Panc1 (cell line): ENCODE results near the gene ACSM6.

ENCODE experiments used
- POLR2AphosphoS5 ChIP-seq: IDR thresholded peaks from 2 replicates; pipeline ENCODE4 v1.6.1; 2012; ENCODE audit warnings: mild to moderate bottlenecking, low read depth, low read length, moderate library complexity
- SIN3A ChIP-seq: IDR thresholded peaks from 2 replicates; pipeline ENCODE4 v1.6.1; 2012; ENCODE audit warnings: low read depth, mild to moderate bottlenecking, low read length, moderate library complexity, borderline replicate concordance; ENCODE audit not compliant: insufficient read depth
- TCF7L2 ChIP-seq: IDR thresholded peaks from 2 replicates; pipeline ENCODE4 v1.6.1; 2011; ENCODE audit warnings: mild to moderate bottlenecking, low read depth, low read length, inconsistent platforms
- TF ChIP-seq, protein P1 (sequence below): fragments of 450-650 bp; IDR thresholded peaks from 2 replicates; pipeline ENCODE4 v1.5.1; 2017; ENCODE audit warnings: mild to moderate bottlenecking
- TF ChIP-seq, protein P2 (sequence below), 2 experiments: IDR thresholded peaks; 2 replicates each; pipeline ENCODE4 v1.6.1; 2011 to 2012; ENCODE audit warnings: low read depth in 2 of 2, control low read depth in 1 of 2, low read length in 1 of 2, mild to moderate bottlenecking in 1 of 2, moderate library complexity in 1 of 2; ENCODE audit not compliant: insufficient read depth in 1 of 2

DNA sequence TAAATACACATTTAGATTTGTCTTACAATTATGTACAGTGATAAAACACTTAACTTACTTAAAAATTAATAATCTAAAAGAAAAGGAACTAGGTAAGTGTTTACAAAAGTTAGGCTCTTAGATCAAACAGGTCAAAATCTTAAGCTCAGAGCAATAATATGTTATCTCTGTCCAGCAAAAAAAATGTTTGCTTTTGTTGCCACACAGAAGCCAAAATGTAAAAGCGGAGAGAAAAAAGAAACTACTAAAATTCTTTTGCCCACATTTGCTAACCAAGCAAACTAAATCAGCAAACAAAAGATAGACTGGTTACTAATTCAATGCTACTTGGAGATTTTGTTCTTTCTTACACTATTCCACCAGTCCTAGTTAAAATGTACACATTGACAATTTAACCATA lies 15.2 kb upstream of the ACSM6 start:
- TF ChIP-seq, protein P1, sequence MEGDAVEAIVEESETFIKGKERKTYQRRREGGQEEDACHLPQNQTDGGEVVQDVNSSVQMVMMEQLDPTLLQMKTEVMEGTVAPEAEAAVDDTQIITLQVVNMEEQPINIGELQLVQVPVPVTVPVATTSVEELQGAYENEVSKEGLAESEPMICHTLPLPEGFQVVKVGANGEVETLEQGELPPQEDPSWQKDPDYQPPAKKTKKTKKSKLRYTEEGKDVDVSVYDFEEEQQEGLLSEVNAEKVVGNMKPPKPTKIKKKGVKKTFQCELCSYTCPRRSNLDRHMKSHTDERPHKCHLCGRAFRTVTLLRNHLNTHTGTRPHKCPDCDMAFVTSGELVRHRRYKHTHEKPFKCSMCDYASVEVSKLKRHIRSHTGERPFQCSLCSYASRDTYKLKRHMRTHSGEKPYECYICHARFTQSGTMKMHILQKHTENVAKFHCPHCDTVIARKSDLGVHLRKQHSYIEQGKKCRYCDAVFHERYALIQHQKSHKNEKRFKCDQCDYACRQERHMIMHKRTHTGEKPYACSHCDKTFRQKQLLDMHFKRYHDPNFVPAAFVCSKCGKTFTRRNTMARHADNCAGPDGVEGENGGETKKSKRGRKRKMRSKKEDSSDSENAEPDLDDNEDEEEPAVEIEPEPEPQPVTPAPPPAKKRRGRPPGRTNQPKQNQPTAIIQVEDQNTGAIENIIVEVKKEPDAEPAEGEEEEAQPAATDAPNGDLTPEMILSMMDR = no peak
- no peak for TF ChIP-seq POLR2AphosphoS5
- TF ChIP-seq, protein P2, sequence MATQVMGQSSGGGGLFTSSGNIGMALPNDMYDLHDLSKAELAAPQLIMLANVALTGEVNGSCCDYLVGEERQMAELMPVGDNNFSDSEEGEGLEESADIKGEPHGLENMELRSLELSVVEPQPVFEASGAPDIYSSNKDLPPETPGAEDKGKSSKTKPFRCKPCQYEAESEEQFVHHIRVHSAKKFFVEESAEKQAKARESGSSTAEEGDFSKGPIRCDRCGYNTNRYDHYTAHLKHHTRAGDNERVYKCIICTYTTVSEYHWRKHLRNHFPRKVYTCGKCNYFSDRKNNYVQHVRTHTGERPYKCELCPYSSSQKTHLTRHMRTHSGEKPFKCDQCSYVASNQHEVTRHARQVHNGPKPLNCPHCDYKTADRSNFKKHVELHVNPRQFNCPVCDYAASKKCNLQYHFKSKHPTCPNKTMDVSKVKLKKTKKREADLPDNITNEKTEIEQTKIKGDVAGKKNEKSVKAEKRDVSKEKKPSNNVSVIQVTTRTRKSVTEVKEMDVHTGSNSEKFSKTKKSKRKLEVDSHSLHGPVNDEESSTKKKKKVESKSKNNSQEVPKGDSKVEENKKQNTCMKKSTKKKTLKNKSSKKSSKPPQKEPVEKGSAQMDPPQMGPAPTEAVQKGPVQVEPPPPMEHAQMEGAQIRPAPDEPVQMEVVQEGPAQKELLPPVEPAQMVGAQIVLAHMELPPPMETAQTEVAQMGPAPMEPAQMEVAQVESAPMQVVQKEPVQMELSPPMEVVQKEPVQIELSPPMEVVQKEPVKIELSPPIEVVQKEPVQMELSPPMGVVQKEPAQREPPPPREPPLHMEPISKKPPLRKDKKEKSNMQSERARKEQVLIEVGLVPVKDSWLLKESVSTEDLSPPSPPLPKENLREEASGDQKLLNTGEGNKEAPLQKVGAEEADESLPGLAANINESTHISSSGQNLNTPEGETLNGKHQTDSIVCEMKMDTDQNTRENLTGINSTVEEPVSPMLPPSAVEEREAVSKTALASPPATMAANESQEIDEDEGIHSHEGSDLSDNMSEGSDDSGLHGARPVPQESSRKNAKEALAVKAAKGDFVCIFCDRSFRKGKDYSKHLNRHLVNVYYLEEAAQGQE (IDR thresholded peaks at IDR 0.05; ENCODE audit: insufficient read depth in 1 of 2, low read depth in 2 of 2, low read length in 1 of 2) = no peak
- TF ChIP-seq SIN3A = no peak
- TF ChIP-seq TCF7L2 = no peak
